ENCODE measurements around the gene LHX3.
"Not testable (repeated sequence)": the region's sequence is repeated elsewhere in the genome, so short reads cannot be mapped to it uniquely, and the experiment has no call there.

Gene LHX3

GRCh38 chr9:136153381-136154065, 51.4 kb downstream of the LHX3 start:
- DNase-seq (ENCODE audit: low spot score): no peak

GRCh38 chr9:136152931-136153330, 52.0 kb downstream of the LHX3 start:
- no peak for DNase-seq (ENCODE audit: low spot score)

- no peak for DNase-seq (ENCODE audit: low spot score)
Measured at GRCh38 chr9:136152543-136152866, 52.4 kb downstream of the LHX3 start.

GRCh38 chr9:136151848-136152542, 52.9 kb downstream of the LHX3 start:
- no peak for DNase-seq (ENCODE audit: low spot score)

- no peak for DNase-seq (ENCODE audit: low spot score)
Measured at GRCh38 chr9:136151214-136151804, 53.6 kb downstream of the LHX3 start.

GRCh38 chr9:136150664-136151213, 54.2 kb downstream of the LHX3 start:
- not testable (repeated sequence) for DNase-seq (ENCODE audit: low spot score)

- no peak for DNase-seq (ENCODE audit: low spot score)
Measured at GRCh38 chr9:136149853-136150252, 55.1 kb downstream of the LHX3 start.

- no peak for DNase-seq (ENCODE audit: low spot score)
Measured at GRCh38 chr9:136149337-136149736, 55.6 kb downstream of the LHX3 start.

- no peak for DNase-seq (ENCODE audit: low spot score)
Measured at GRCh38 chr9:136148766-136149165, 56.2 kb downstream of the LHX3 start.

GRCh38 chr9:136147890-136148714, 56.8 kb downstream of the LHX3 start:
- DNase-seq (ENCODE audit: low spot score): no peak

- DNase-seq (ENCODE audit: low spot score): no peak
Measured at GRCh38 chr9:136147038-136147889, 57.7 kb downstream of the LHX3 start.

Data from activated CD4-positive, alpha-beta T cell treated with anti-CD3 and anti-CD28 coated beads, Interleukin-2, Interleukin-4, amounts not matched to agents 100 ng/mL and 50 ng/mL, durations not matched to agents 16 hours and 8 hours (primary cell).